Measurements from ENCODE around the gene HDAC11.

HDAC11 gene

GRCh38 chr3:13452490-13453335, 27.4 kb upstream of the HDAC11 start:
- TF ChIP-seq CTCF (conservative IDR thresholded peaks at IDR 0.05), result peak; percentile 75
- TF ChIP-seq ZFX (IDR thresholded peaks at IDR 0.05), result no peak
- H3K27ac ChIP-seq, result peak overlapping the region; percentile 56; the same call in 1 of the 2 replicates

- H3K27ac ChIP-seq, result no peak overlapping the region
- TF ChIP-seq ZFX (IDR thresholded peaks at IDR 0.05), result no peak
- no peak for TF ChIP-seq CTCF (conservative IDR thresholded peaks at IDR 0.05)
Measured at GRCh38 chr3:13455644-13456043, 24.5 kb upstream of the HDAC11 start.

- TF ChIP-seq ZFX (IDR thresholded peaks at IDR 0.05), result no peak
- TF ChIP-seq CTCF (conservative IDR thresholded peaks at IDR 0.05), result no peak
- H3K27ac ChIP-seq, result no peak overlapping the region
Measured at GRCh38 chr3:13457593-13457992, 22.5 kb upstream of the HDAC11 start.

- no peak overlapping the region for H3K27ac ChIP-seq
- TF ChIP-seq CTCF (conservative IDR thresholded peaks at IDR 0.05) (no peak), ZFX (IDR thresholded peaks at IDR 0.05) (no peak)
Measured at GRCh38 chr3:13459605-13460340, 20.3 kb upstream of the HDAC11 start.

GRCh38 chr3:13460341-13460736, 19.8 kb upstream of the HDAC11 start:
- TF ChIP-seq ZFX (IDR thresholded peaks at IDR 0.05), result no peak
- TF ChIP-seq CTCF (conservative IDR thresholded peaks at IDR 0.05), result no peak
- H3K27ac ChIP-seq, result no peak overlapping the region

- no peak overlapping the region for H3K27ac ChIP-seq
- peak; percentile 82 for TF ChIP-seq CTCF (conservative IDR thresholded peaks at IDR 0.05)
- no peak for TF ChIP-seq ZFX (IDR thresholded peaks at IDR 0.05)
Measured at GRCh38 chr3:13461169-13462124, 18.7 kb upstream of the HDAC11 start.
